ENCODE results near the gene TBC1D16. TPM values are rescaled to one million over a fixed set of nuclear protein-coding genes. Genes with fewer than 3 reads are reported as not detected.

Gene TBC1D16
- polyA plus RNA-seq, 1 experiment = 9.0 TPM

DNA sequence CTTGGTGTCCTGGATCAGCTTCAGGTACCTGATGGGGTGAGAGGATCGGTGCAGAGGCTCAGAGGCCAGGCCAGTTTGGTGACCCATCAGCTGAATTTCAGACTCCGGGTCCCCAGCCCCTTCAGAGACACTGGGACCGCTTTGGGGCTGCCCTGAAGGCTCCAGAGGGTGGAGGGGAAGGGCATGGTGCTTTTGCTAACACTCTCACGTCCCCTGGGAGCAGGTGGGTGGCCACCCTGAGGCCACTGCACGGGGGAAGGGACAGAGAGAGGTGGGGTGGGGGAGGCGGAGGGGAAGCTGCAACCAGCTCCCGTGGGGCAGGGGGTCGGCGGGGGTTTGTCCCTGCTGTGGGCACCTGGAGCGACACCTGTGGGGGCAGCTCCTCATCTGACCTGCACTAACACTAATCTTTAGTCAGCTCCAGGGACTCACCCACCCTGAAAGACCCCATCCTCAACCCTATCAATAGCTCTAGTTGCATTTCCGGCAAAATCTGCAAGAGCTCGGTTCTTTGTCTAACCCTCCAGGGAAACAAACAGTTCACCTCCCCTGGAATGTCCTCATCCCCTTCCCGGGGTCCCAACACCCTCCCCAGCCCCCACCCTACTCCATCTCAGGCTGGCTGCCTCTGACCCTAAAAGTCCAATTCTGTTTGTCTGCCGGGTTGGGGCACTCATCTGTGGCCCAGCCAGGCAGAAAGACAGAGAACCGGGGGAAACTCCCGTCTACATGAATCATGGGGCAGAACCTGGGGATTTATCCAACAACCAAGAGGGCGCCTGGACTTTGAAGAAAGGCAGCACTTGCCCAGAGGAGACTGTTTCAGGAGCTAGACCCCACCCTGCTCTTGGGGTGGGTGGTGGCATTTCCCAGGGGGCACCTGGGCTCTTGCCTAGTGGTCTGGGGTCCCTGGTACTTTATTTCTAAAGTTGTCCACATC, 104.5 kb downstream of the TBC1D16 start:
- TF ChIP-seq CTCF (IDR thresholded peaks at IDR 0.05; ENCODE audit: insufficient read depth, low read depth, low read length) = no peak
- Histone ChIP-seq H3K36me3 (ENCODE audit: control insufficient read depth, insufficient read depth, low read length) (no peaks in the 10 kb centered on the region), H3K4me3 (ENCODE audit: low read depth, low read length) (no peak overlapping the region), H3K27me3 (ENCODE audit: control insufficient read depth, insufficient read depth, low read length) (peaks cover 25% of the 10 kb centered on the region)
- DNase-seq (ENCODE audit: low read depth) = no peak
- CTCF ChIA-PET = no interaction called here
- POLR2A ChIA-PET = no interaction called here

DNA sequence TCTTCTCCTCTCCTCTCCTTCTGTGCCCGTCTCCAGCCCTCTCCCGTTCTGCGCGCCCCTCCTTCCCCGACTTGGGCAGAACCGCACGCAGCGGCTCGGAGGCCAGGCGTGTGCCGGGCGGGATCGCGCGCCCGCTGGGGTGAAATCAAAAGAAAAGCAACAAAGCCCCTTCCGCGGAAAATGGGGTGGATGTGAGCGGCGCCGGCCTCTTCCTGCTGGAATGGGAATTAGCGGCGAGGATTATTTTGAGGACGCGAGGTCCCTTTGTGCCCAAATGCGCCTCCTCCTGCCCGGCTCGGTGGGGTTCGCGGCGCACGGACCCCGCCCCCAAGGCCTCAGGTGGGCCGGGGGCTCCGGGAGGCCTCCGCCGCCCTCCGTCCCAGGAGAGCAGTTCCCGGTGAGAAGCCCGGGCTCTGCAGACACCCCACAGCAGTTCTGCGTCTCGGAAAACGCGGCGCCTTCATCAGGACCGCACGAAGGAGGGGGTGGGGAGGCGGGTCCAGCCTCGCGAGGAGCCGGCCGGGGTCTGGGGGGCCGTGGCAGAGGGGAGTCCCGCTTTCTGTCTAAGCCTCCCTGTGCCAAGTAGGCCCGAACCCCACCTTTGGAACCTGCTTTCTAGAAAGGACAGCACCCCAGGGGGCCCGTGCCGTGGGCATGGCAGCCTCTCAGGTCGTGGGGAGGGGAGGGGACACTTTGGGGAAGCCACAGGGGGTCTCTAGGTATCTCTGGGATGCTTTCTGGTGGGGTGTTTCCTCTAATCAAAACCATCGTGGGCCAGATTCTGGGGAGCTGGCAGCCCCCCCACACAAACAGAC, 105.4 kb downstream of the TBC1D16 start:
- no peaks in the 10 kb centered on the region for H3K36me3 ChIP-seq (ENCODE audit: control insufficient read depth, insufficient read depth, low read length)
- no peak for DNase-seq (ENCODE audit: low read depth)
- no peak for TF ChIP-seq CTCF (IDR thresholded peaks at IDR 0.05; ENCODE audit: insufficient read depth, low read depth, low read length)
- peak overlapping the region; percentile 14; the same call in 1 of the 2 replicates for H3K4me3 ChIP-seq (ENCODE audit: low read depth, low read length)
- POLR2A ChIA-PET = no interaction called here
- H3K27me3 ChIP-seq (ENCODE audit: control insufficient read depth, insufficient read depth, low read length) = peaks cover 25% of the 10 kb centered on the region
- CTCF ChIA-PET = no interaction called here

- no peak for DNase-seq (ENCODE audit: low read depth)
- H3K27me3 ChIP-seq (ENCODE audit: control insufficient read depth, insufficient read depth, low read length) = peaks cover 25% of the 10 kb centered on the region
- no peaks in the 10 kb centered on the region for H3K36me3 ChIP-seq (ENCODE audit: control insufficient read depth, insufficient read depth, low read length)
- ChIA-PET CTCF (no interaction called here), POLR2A (no interaction called here)
- TF ChIP-seq CTCF (IDR thresholded peaks at IDR 0.05; ENCODE audit: insufficient read depth, low read depth, low read length) = no peak
- H3K4me3 ChIP-seq (ENCODE audit: low read depth, low read length) = no peak overlapping the region
Observed at GRCh38 chr17:79929257-79930061, 106.2 kb downstream of the TBC1D16 start.

- ChIA-PET POLR2A (no interaction called here), CTCF (no interaction called here)
- peaks cover 25% of the 10 kb centered on the region for H3K27me3 ChIP-seq (ENCODE audit: control insufficient read depth, insufficient read depth, low read length)
- TF ChIP-seq CTCF (IDR thresholded peaks at IDR 0.05; ENCODE audit: insufficient read depth, low read depth, low read length) = no peak
- H3K36me3 ChIP-seq (ENCODE audit: control insufficient read depth, insufficient read depth, low read length) = no peaks in the 10 kb centered on the region
- no peak for DNase-seq (ENCODE audit: low read depth)
- H3K4me3 ChIP-seq (ENCODE audit: low read depth, low read length) = no peak overlapping the region
Observed at GRCh38 chr17:79928502-79929256, 107.0 kb downstream of the TBC1D16 start.
